Measurements from ENCODE around the gene FAM216B. TPM values are rescaled to one million over a fixed set of nuclear protein-coding genes. Genes with fewer than 3 reads are reported as not detected.

FAM216B gene
- total RNA-seq, 2 experiments from 2014 or later, result not detected

- DNase-seq, result no peak
- H3K4me3 Mint-ChIP-seq, result no peak overlapping the region
- intact Hi-C loops (cut with micrococcal nuclease), result no loop called here
- TF ChIP-seq, protein P1, sequence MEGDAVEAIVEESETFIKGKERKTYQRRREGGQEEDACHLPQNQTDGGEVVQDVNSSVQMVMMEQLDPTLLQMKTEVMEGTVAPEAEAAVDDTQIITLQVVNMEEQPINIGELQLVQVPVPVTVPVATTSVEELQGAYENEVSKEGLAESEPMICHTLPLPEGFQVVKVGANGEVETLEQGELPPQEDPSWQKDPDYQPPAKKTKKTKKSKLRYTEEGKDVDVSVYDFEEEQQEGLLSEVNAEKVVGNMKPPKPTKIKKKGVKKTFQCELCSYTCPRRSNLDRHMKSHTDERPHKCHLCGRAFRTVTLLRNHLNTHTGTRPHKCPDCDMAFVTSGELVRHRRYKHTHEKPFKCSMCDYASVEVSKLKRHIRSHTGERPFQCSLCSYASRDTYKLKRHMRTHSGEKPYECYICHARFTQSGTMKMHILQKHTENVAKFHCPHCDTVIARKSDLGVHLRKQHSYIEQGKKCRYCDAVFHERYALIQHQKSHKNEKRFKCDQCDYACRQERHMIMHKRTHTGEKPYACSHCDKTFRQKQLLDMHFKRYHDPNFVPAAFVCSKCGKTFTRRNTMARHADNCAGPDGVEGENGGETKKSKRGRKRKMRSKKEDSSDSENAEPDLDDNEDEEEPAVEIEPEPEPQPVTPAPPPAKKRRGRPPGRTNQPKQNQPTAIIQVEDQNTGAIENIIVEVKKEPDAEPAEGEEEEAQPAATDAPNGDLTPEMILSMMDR (IDR thresholded peaks at IDR 0.05), result no peak
- H3K9me3 Mint-ChIP-seq, result no peaks in the 10 kb centered on the region
- peaks cover 16% of the 10 kb centered on the region for H3K27me3 Mint-ChIP-seq
- H3K4me1 Mint-ChIP-seq (ENCODE audit: low read depth), result peaks cover 4% of the 10 kb centered on the region
- H3K27ac Mint-ChIP-seq, result no peak overlapping the region
- H3K36me3 Mint-ChIP-seq (ENCODE audit: low read depth), result no peaks in the 10 kb centered on the region
- CTCF ChIA-PET, result no interaction called here
- ATAC-seq, result no peak
- POLR2A ChIA-PET, result no interaction called here
Observed at GRCh38 chr13:42751693-42752092, 29.7 kb upstream of the FAM216B start.

DNA sequence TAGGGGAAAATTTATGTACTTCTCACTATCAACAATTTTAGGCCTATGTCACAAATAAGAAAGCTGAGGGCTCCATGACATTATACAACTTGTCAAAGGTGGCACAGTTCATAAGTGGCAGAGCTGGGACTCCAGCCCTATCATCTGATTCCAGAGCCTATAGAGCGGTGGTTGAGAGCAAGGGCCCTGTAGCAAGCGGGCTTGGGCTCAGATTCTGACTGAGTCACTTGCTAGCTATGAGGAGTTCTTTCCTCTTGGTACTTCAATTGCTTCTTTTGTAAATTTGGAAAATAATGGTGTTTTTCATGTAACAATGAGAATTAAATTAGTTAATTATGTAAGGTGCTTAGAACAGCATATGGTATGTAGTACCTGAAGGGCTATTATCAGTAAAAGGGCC, 28.7 kb upstream of the FAM216B start:
- Mint-ChIP-seq H3K9me3 (no peaks in the 10 kb centered on the region), H3K27ac (no peak overlapping the region), H3K36me3 (ENCODE audit: low read depth) (no peaks in the 10 kb centered on the region), H3K27me3 (peaks cover 20% of the 10 kb centered on the region), H3K4me3 (no peak overlapping the region), H3K4me1 (ENCODE audit: low read depth) (peaks cover 4% of the 10 kb centered on the region)
- POLR2A ChIA-PET, result interaction anchor here (1.0 kb wide), 1 partner anchor 11 kb away, joined by 3 read pairs; no protein-coding TSS in a partner anchor
- ATAC-seq (no peak), DNase-seq (no peak)
- TF ChIP-seq, protein P1 (IDR thresholded peaks at IDR 0.05), result no peak
- CTCF ChIA-PET, result no interaction called here
- intact Hi-C loops (cut with micrococcal nuclease), result no loop called here

DNA sequence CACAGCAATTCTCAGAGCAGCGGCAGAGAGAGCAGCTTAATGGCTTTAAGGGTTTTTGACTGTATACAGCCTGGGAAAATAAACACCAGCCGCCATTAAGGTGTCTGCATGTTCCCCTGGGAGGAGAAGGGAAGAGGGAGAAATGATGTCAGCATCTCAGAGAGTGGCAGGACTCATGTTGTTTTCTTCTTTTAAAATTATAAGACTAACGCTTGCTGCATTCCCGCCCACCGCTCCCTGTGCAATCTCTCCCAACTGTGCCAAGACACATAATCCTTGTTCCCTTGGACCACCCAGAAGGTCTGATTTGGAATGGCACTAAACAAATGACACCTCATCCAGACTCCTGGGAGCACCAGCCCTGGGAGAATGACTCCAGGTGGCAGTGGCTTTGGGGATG, 27.7 kb upstream of the FAM216B start:
- CTCF ChIA-PET, result no interaction called here
- H3K27me3 Mint-ChIP-seq, result peaks cover 14% of the 10 kb centered on the region
- H3K27ac Mint-ChIP-seq, result no peak overlapping the region
- DNase-seq (no peak), ATAC-seq (no peak)
- intact Hi-C loops (cut with micrococcal nuclease), result no loop called here
- POLR2A ChIA-PET, result no interaction called here
- peaks cover 4% of the 10 kb centered on the region for H3K4me1 Mint-ChIP-seq (ENCODE audit: low read depth)
- no peak overlapping the region for H3K4me3 Mint-ChIP-seq
- H3K9me3 Mint-ChIP-seq, result no peaks in the 10 kb centered on the region
- no peaks in the 10 kb centered on the region for H3K36me3 Mint-ChIP-seq (ENCODE audit: low read depth)
- TF ChIP-seq, protein P1 (IDR thresholded peaks at IDR 0.05), result no peak

- H3K4me1 Mint-ChIP-seq (ENCODE audit: low read depth), result peaks cover 4% of the 10 kb centered on the region
- ChIA-PET POLR2A (no interaction called here), CTCF (no interaction called here)
- peaks cover 11% of the 10 kb centered on the region for H3K27me3 Mint-ChIP-seq
- ATAC-seq, result no peak
- no peaks in the 10 kb centered on the region for H3K36me3 Mint-ChIP-seq (ENCODE audit: low read depth)
- H3K9me3 Mint-ChIP-seq, result no peaks in the 10 kb centered on the region
- DNase-seq, result no peak
- TF ChIP-seq, protein P1 (IDR thresholded peaks at IDR 0.05), result no peak
- H3K27ac Mint-ChIP-seq, result no peak overlapping the region
- intact Hi-C loops (cut with micrococcal nuclease), result no loop called here
- H3K4me3 Mint-ChIP-seq, result no peak overlapping the region
Observed at GRCh38 chr13:42754801-42755510, 26.4 kb upstream of the FAM216B start.

- no peaks in the 10 kb centered on the region for H3K36me3 Mint-ChIP-seq (ENCODE audit: low read depth)
- ATAC-seq (no peak), DNase-seq (no peak)
- peaks cover 5% of the 10 kb centered on the region for H3K27me3 Mint-ChIP-seq
- ChIA-PET POLR2A (interaction anchor here (0.7 kb wide), 1 partner anchor 22 kb away, joined by 4 read pairs; no protein-coding TSS in a partner anchor), CTCF (no interaction called here)
- H3K4me3 Mint-ChIP-seq, result no peak overlapping the region
- no peaks in the 10 kb centered on the region for H3K4me1 Mint-ChIP-seq (ENCODE audit: low read depth)
- H3K9me3 Mint-ChIP-seq, result no peaks in the 10 kb centered on the region
- intact Hi-C loops (cut with micrococcal nuclease), result no loop called here
- no peak overlapping the region for H3K27ac Mint-ChIP-seq
- TF ChIP-seq, protein P1 (IDR thresholded peaks at IDR 0.05), result no peak
Observed at GRCh38 chr13:42757678-42758420, 23.5 kb upstream of the FAM216B start.

All from activated CD8-positive, alpha-beta T cell treated with anti-CD3 and anti-CD28 coated beads for 36 hours (primary cell).